Activated CD4-positive, CD25-positive, alpha-beta regulatory T cell (primary cell): ENCODE measurements around the gene PPP1R2.

ENCODE experiments used
- DNase-seq, 4 experiments: peaks; one replicate each; lab custom pipeline; 2025; lab: John Stamatoyannopoulos, UW

Gene PPP1R2

DNA sequence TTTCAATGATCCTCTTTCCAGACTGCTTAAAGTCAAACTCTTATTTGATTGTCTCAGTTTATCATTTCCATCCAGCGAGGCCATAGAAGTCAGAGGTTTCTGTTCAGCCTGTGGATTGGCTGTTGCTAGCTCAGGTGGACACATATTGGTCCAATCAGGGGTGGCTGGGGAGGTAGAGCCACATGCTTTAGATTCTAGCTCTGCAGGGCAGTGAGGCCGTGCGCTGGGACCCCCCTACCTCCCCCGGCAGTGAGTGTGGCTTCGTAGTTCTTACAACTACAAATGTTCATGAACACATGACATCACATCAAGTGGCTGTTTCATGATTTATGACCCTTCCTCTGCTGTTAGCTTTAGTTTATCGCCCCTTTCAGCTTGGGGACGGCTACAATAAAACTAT, 22.6 kb upstream of the PPP1R2 start:
- no peak for DNase-seq

DNA sequence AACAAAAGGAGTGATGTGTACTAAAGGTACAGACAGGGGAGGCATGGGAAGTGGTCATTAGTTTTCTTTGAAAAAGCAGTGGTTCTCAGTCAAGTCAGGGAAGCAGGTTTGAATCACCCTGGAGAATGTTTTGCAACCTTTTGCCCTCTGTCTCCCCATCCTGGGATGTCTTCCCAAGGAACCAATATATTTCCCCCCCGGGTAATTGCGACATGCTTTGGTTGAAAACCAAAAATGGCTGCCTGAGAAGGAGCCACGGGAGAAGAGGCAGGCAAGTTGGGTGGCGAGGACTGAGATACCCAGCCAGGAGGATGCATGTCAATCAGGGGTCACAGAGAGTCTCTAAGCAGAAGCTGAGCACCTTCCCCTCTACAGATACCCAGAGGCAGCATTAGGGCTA, 20.2 kb upstream of the PPP1R2 start:
- DNase-seq: no peak

DNA sequence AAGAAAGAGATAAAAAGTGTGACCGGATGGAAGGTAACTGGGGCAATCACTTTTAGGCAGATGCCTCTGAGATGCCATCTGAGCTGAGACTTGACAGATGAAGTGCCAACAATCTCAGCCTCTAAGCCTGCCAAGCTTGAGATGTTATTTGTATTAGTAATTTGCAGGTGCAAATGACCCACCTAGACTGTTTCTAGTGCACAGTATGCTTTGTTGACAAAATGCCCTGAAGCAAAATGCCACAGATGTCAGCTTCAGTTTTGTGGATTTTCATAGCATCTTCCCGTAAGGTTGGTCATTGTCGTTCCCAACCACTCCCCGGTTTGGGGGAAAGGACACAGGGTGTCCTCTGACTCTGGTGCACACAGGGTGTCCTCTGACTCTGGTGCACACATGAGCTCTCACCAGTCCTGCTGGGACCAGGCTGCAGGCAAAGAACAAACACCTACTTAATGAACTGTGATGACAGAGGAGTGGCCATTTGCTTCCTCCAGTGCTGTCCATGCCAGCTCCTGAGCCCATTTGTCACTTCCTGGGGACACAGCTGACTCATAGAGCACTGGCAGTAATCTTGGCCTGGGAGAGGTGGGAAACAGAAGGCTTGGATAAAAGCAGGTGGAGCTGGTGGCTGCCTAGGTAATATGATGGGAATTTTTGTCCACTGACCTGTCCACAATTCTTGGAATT, 16.7 kb upstream of the PPP1R2 start:
- no peak for DNase-seq

DNA sequence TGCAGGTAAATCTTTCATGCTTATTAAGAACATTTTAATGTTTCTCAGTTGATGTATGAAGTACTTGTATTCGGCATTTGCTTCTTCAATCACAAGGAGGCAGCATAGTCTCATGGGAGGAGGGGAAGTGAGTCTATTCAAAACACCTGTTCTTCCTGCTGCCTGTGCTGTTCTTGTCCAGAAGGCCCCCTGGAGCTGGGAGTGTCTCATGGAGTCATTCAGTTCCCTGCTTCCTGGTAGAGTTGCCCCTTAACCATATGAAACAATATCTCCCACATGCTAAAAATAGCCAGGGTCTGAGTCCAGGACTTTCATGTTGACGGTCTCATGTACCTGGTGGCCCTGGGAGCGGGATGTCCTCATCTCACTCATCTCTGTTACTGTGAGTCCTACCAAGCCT, 15.5 kb upstream of the PPP1R2 start:
- no peak for DNase-seq

DNA sequence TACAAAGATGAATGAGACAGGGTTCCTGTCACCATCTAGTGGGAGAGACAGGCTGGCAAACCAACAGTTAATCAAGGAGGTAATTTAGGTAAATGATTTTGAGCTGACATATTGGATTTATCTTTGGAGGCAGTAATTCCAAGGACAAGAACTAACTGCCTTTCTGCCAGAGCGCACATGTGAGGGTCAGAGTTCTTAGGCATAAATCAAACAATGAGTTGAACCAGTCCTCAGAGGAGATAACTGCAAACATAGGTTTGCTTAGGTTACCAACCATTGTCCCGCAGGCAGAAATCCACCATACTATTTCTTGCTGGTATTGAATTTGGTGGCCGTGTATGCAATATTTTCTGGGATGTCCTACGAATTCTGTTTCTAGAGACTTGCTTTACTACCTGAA, 14.2 kb upstream of the PPP1R2 start:
- DNase-seq: no peak

DNA sequence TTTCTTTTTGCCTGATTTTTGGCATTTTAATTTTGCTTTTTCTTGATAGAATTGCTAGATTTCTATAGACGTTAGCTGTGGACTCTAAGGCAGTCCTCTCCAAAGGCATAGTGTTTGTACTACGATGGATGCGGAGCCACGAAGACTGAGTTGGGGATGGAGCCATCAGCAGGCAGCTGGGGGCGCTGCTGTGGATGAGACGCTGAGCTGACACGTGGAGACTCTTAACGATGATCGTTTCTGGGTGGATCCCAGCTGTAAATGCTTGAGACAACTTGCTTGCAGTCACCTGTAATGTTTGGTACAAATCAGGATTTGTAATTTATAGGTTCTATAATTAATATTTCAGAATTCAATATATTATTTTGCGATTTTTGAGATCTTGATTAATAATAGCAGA, 13.3 kb upstream of the PPP1R2 start:
- no peak for DNase-seq

DNA sequence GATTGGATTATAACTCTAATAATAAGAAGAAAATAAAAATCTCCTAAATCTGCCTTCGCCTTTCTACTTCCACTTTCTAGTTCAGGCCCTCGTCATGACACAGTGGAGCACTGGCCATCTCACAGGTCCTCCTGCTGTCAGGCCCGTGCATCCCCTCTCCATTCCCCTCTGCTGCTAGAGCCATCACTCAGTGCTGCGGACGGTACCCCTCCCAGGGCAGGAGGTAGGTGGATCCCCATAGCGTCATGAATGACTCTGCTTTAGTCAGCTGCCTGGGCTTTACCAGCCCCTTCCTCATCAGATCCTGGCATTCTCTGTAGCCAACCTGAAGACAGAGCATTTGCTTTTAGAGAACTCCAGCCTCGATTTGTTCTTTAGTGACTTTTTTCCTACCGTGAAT, 12.0 kb upstream of the PPP1R2 start:
- DNase-seq: no peak

DNA sequence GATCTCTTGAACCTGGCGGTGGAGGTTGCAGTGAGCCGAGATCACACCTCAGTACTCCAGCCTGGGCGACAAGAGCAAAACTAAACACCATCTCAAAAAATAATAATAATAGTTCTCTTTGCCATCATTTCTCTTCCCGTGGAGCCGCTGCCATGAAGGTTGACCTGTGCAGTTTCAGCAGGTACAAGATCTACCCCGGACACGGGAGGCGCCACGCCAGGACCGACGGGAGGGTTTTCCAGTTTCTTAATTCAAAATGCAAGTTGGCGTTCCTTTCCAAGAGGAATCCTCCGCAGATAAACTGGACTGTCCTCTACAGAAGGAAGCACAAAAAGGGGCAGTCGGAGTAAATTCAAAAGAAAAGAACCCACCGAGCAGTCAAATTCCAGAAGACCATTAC, 11.3 kb upstream of the PPP1R2 start:
- DNase-seq: no peak

DNA sequence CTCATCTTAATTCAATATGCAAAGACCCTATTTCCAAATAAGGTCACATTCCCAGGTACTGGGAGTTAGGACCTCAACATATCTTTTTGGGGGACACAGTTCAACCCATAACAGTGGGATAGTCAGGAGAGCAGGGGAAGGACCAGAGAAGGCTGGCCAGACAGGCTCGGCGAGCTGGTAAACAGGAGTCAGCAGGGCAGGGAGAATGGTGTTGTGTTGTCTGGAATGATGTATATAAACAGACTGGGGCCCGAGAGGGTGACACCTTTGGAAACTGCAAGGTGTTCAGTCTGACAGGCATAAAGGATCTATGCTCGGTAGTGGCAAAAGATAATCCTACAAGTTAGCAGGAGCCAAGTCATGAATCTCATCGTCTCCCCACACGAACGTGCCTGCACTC, 10.1 kb upstream of the PPP1R2 start:
- DNase-seq: no peak

DNA sequence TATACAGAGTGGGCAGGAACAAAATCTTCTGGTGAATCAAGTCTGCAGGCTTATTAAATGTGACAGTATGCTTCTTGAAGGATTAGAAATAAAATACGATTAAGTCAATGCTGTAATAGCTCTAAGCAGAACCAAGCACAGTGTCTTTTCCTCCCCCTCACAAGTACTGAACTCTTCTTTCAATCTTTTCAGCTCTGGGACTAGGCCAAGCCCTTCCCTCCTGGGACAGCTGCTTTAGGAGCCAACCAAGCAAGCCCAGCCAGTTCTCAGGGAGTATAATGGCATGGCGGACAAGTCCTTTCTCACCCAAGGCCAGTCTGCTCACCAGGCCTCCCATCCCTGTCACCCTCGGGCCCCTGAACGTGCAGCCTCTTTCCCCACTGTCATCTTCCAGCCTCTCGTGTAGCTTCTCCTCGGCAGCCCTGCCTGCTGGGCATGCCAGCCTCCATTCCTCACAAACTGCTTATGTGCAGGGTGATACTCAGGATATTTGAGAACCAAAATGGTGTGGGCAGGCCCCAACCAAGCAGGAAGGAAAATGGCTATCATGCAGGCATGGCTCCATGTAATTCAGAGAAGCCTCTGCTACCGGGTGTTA, 8.4 kb upstream of the PPP1R2 start:
- no peak for DNase-seq

DNA sequence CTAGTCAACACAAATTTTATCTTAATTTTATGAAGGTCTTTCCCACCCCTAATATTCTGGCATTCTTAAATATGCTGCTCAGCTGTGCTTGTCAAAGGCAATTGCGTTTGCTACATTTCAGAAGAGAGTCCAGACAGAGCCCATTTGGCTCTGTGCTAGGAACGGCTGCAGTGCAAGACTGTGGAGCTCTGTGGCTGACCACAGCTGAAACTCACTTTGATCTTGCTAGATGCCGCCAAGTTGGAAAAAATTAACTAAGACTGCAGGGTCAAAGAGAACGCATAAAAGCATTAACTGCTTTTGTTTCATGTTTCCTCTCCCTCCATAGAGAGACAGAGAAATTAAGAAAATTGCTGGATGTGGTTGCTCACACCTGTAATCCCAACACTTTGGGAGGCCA, 7.6 kb upstream of the PPP1R2 start:
- DNase-seq: no peak

DNA sequence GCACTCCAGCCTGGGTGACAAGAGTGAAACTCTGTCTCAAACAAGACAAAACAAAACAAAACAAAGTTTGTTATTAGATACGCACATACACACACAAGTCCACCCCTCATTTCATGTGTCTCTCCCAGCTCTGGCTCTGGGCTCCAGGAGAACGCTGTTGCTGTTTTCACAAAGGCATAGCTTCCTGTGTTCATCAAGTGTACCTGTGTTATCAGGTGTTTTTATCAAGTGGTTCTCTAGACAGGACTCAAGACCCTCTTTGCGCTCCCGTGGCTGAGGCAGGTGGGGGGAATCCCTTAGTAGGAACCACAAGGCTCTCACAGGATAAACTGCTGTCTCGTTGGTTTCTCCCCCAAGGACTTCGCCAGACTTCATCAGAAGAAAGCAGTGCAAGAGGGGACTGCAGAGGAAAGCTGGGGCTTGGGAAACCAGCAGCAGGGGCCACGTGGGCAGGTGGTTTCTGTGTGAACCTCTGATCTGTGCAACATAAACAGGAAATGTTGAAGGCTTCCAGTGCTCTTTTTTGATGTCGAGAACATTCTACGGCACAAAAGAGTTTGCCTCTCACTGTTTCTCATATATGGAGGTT, 6.9 kb upstream of the PPP1R2 start:
- peak in 3 of 4 experiments; percentile 21 to 62 (median 38) for DNase-seq

DNA sequence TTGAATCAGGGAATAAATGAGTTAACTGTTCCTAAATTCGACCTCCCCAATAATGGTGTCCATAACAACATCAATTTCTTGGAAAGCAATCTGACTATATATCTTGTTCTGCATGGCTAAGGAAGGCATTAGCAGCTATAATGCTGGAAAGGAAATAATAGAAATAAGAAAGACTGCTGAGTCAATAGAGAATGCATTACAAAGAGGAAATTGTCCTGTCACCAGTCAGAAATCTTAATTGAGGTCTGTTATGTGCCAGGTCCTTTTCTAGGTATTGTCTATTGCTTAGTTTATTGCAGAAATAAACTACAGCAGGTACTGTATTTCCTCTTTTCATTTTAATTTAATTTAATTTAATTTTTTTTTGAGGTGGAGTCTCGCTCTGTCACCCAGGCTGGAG, 5.9 kb upstream of the PPP1R2 start:
- no peak for DNase-seq

DNA sequence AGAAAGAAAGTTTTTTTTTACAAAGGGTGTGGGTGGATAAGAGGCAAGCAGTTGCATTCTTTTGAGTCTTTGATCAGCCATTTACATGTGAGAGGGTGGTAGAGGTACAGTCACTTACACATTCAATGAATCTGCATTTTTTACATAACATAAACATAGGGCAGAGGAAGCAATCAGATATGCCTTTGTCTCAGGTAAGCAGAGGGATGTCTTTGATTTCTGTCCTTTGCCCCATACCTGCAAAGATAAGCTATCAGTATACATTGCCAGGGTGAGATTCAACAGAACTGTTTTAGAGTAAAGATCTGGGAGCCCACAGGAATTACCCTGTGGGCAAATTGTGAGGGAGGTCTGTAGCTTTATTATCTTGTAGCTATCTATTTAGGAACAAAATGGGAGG, 5.4 kb upstream of the PPP1R2 start:
- DNase-seq: no peak

DNA sequence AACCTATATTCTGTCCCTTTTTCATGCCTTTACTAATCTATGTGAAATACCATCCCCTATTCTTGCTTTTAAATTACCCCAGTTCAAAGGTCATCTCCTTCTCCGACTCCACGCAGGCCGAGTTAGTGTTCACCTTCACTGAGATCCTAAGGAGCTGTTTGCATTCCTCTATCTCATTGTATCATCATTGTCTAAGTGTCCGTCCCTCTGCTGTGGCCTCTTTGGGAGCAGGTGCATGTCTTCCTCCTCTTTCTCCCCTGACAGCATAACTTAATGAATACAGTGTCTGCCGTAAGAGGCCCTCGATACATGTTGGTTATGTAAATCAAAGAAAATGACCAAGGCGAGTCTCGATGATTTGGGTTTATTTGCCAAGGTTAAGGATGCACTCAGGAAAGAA, 4.9 kb upstream of the PPP1R2 start:
- no peak for DNase-seq

DNA sequence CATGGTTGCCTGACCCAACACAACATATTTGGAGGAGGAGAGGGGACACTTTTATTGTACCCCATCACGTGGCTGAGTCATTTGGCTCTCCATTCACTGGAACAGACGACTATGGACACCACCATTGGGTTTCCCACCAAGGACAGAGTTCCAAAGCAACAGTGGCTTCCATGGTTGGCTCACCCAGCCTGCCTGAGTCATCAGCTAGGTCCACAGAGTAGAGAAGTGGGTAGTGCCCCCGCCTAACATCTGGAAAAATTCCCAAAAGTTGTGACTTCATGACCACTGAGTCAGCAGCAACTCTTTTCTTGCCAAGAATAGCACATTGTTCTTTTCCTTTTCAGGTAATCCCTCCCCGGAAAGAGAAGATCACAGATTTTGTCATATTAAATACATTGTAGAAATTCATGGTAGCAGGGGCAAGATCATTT, 3.0 kb upstream of the PPP1R2 start:
- DNase-seq: no peak

DNA sequence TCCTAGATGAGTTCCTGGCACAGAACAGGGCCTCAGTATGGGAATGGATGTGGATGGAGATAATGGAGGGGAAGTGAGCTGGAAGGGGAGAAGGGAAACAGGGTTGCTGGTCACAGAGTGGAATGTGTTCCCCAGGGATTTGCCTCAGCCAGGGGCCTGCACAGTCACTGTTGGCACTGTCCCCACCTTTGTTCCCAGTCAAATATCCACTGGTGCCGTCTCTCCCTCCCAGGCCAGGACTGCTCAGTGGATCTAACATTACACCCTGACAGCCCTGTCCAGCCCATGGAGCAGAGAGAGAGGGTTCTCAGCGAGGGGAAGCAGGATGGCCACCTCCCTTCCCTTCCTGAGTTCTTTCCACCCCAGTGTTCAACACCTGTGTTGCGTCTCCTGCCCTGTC, 1.5 kb upstream of the PPP1R2 start:
- DNase-seq: no peak

DNA sequence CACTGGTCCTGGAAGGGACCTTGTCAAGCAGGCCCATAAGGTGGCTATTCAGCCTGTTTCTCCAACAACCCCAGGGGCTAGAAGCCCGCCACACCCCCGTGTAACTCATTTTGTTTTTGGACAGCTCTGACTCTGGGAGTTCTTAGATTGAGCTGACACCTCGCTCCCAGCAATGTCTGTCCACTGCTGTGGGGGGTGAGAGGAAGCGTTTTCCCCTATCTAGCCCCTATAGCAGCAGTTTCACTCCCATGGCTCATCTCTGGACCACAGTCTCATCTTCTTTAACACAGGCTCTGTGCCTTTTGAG, 1.1 kb upstream of the PPP1R2 start:
- no peak for DNase-seq

DNA sequence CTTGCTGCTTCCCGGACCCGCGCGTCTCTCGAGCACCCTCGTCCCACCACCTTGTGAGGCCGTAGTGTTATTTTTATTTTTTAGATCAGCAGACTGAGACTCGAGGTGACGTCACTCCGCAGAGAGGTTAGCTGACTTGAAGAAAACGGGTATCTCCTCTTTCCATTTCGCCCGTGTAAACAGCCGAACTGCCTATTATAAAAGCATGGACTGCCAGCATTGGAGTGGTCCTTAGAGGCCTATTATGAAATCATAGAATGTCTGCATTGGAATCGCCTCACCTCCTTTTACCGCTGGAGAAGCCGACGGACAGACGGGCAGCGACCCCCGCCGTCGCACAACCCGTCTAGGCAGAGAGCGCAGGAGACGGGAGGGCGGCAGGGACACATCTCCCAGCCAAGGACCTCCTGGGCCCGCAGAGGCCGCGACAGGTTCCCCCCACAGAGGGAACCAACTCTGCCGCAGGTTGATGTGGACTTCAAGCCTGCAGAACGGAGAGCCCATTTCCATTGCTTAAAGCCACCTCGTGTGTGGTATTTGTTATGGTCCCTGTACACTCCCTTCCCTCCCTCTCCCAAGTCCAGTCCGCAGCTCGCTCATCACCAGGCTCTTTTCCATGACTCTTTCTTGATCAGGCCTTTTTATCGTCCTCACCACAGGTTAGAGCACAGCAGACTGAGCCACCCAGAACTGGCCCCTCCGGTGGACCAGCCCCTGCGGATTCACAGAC, 540 bp upstream of the PPP1R2 start:
- no peak for DNase-seq

DNA sequence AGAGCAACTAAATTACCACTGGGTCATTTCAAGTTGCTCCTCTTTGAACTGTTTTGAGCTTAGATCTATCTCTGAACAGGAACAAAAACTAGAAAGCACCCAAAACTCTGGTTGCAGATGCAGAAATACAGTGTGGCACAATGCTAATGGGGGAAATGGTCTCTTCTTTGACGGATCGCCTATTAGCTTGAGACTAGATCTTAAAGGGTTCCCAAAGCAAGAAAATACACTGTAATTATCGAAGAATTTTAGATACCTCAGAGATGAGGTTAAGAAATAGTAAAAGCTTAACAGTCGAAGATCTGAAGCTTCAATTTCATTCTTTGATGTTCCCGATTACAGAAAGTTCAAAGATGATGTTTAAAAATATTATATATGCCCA, 818 bp downstream of the PPP1R2 start:
- DNase-seq: no peak

DNA sequence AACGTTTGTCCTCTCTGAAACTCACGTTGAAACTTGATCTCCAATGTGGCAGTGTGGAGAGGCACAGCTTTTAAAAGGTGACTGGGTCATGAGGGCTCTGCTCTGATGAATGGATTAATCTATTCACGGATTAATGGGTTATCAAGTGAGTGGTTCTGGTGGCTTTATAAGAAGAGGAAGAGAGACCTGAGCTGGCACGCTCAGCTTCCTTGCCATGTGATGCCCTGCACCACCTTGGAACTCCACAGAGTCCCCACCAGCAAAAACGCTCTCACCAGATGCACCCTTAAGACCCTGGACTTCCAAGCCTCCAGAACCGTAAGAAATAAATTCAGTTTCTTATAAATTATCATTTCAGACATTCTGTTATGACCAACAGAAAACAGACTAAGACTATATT, 2.6 kb downstream of the PPP1R2 start:
- DNase-seq: no peak

DNA sequence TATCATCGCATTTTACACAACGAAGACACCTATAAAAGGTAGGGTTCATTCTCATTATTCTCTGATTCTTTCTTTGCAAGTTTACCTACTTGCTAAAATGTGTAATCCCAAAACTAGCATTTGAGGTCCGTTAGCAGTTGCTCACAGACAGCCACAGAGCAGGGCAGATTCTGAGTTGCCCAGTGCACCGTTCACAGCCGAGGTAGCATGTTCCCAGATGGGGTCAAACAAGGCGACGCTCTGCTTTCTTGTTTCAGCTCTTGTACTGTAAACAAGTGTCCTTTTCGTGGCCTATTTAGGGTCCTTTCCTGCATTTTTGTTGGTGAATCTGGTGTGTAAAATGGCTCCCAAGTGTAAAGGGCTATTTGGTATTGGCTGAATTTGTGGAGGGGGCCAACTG, 3.1 kb downstream of the PPP1R2 start:
- DNase-seq: no peak

DNA sequence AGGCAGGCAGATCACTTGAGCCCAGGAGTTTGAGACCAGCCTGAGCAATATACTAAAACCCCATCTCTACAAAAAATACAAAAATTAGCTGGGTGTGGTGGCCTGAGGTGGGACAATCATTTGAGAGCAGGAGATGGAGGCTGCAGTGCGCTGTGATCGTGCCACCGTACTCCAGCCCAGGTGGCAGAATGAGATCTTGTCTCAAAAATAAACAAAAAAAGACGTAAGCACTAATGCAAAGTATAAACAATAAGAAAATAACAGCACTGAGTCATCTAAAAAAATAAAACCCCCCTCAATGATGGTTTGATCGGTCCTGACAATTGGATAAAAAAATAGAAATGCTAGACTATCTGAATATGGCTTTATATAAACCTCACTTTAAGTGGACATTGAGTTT, 3.6 kb downstream of the PPP1R2 start:
- DNase-seq: no peak
